Pons (tissue), 1 donor: ENCODE results near the gene STYXL1.

ENCODE experiments used
- DNase-seq: peaks from one replicate; pipeline ENCODE4 v3.0.0-alpha.2; 2016; ENCODE audit warnings: low spot score

STYXL1 gene

DNA sequence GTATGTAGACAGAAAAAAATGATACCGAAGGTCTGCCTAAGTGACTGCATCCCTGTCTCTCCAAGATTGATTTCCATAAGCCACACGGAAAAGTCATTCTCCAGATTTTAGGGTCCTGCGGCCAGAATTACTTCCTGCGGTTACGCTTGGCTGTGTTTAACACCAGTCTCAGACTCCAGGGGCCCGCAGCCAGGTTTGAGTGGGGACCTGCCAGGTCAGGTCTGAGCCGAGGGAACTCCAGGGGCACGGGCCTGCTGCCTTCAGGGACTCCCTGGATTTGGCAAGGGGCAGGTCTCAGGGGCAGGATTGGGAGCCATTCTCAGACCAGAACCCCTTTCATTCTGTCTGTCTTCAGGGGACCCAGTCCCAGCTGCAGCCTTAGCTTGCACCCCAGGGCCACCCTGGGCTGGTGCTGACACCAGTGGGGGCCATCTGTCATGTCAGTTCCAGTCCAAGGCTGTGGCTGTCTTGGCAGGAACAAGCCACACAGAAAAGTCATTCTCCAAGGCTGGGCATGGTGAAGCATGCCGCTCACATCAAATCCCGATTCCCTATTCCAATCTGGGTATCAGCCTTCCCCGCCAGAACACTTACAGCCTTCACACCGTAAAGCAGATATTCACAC, 92.4 kb downstream of the STYXL1 start:
- DNase-seq = no peak

DNA sequence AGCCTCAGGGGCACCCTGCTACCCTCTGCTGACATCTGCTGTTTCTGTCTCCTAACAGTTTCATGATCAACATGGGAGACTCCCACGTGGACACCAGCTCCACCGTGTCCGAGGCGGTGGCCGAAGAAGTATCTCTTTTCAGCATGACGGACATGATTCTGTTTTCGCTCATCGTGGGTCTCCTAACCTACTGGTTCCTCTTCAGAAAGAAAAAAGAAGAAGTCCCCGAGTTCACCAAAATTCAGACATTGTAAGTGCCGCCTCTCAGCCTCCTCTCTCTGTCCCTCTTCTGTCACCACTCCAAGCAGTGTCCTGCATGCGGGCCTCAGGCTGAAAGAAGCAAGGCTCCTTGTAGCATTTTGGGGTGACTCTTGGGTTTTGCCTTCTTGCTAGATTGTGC, 93.9 kb downstream of the STYXL1 start:
- DNase-seq = peak; percentile 54

DNA sequence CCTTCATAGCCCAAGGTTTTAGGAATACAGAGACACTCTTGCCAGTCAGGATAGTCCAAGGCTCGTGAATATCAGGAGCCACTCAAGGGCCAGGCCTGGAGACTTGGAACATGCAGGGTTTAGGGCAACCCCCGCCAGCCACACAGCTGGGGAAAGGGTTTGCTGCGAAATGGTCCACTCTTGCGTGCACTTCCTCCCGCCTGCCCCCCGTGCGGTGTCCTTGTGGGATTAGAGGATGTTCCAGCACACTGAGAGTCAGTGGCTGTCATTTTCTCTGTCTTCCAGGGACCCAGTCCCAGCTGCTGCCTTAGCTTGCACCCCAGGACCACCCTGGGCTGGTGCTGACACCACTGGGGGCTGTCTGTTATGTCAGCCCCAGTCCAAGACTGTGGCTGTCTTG, 94.4 kb downstream of the STYXL1 start:
- no peak for DNase-seq

DNA sequence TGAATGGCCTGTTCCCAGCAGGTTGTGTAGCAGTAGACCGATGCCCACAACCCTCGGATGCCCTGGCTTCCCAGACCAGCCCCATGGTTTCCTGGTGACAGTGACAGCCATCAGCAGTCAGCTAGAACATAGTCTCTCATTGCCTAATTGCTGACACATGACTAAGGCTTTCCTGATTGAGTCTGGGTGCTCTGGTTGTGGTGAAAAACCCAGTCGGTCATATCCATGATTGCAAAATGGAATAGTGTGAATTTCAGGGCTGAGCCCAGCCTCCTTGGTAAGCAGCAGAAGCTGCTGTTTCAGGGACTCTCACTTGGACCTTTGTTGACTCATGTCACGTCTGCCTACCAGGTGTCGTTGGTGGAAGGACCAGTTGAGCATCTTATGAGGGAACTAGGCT, 96.3 kb downstream of the STYXL1 start:
- DNase-seq = no peak

DNA sequence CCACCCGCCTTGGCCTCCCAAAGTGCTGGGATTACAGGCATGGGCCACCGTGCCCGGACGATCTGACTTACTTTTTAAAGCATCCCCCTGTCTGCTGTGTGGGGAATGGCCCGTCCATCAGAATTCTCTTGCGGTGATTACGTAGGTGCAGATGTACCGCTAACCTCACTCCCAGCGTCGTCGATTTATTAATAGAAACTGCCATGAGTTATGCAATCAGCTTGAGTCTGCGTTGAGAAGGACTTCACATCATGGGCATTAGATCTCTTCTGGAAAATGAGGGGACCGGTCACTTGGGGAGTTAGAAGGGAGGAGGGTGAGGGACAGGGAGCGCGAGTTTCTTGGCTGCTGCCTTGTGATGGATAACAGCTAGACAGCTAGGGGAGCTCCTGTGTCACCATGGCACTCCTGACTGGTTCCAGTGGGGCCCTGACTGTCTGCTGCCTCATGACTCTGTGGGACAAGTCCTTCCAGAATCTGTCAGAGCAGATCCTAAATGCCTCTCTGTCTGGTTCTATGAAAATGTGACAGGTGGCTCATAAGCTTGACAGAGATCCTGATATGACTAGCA, 97.6 kb downstream of the STYXL1 start:
- DNase-seq = no peak

DNA sequence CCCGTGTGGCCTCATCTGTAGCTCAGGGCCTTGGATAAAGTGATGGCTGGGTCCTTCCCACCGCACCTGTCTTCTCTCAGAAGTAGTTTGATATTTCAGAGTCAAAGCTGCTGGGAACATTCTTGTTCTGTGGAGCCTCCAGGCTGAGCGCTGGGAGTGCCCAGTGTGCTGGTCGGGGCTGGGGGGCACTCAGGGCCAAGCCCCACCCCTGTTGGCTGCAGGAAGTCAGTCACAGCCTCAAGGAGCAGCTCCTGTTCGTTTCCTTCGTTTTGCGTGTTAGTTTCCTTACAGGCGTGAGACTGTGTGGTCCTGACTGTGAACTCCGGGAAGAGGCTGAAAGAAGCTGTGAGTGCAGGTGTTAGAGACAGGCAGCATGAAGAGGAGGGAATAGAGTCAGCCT, 99.6 kb downstream of the STYXL1 start:
- no peak for DNase-seq
